ENCODE measurements around the gene ATP6V0E1. TPM values are rescaled to one million over a fixed set of nuclear protein-coding genes. Genes with fewer than 3 reads are reported as not detected.

The ATP6V0E1 gene
- 310 and 458 TPM in 2 replicates for total RNA-seq

DNA sequence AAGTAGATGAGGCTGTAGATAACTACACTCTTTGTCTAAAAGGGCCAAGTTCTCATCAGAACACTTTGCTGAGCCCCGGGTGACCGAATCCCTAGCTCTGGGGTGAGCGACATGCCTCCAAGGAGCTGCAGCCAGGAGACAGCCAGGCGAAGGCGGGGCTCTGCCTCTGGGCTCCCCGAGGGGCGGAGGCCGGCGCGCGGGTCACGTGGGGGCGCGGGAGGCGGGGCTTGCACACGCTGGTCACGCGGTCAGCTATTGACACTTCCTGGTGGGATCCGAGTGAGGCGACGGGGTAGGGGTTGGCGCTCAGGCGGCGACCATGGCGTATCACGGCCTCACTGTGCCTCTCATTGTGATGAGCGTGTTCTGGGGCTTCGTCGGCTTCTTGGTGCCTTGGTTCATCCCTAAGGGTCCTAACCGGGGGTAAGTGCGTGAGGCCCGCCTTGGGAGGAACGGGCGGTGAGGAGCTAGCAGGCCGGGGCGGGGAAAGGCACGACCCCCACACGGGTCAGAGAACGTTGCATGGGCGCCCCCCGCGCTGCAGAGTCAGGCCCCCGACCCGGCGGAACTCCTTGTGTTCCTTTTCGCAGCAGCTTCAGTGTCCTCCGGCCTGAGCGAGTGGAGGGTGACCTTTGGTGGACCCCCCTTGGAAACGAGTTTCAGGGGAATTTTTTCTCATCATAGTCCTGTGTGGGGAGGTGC, at the start of gene ATP6V0E1:
TSS of gene ATP6V0E1 (plus strand) at position 230 of the 702 bp plus-strand sequence. CDS start at position 320, 90 bp downstream.

GRCh38 chr5:173055983-173056782, 72.6 kb downstream of the ATP6V0E1 start, which contains the start of gene CREBRF:
Gene CREBRF, plus strand, starts transcription at chr5:173056352. Its CDS starts 24,424 bp downstream, at chr5:173080776.

Other genes with a start within 250 kb of the ATP6V0E1 start
- gene DUSP1, start 212.6 kb upstream of the ATP6V0E1 start, total RNA-seq = 21.2 and 43.0 TPM in 2 replicates
- gene ERGIC1, start 149.5 kb upstream of the ATP6V0E1 start, total RNA-seq = 103 and 126 TPM in 2 replicates
- 64.6 and 75.8 TPM in 2 replicates for gene RPL26L1, start 24.3 kb upstream of the ATP6V0E1 start, total RNA-seq
- gene CREBRF, start 72.6 kb downstream of the ATP6V0E1 start, total RNA-seq = 22.7 and 23.6 TPM in 2 replicates
- gene BNIP1, start 160.8 kb downstream of the ATP6V0E1 start, total RNA-seq = 21.0 and 22.1 TPM in 2 replicates

Data from bronchial smooth muscle cell (primary cell).